Measurements from ENCODE around the gene DNM3. TPM values are rescaled to one million over a fixed set of nuclear protein-coding genes. Genes with fewer than 3 reads are reported as not detected.

The DNM3 gene
- total and polyA plus RNA-seq, 2 donors (not counting 3 experiments of a cell fraction or from before 2014, with no cell fraction given): 1.4 to 2.5 TPM

GRCh38 chr1:171800342-171800741, 41.0 kb upstream of the DNM3 start:
- Histone ChIP-seq H3K4me3 (replicated peaks in 1 of 3; ENCODE audit: insufficient read depth in 1 of 3, low read depth in 1 of 3, low read length in 3 of 3) (no peak overlapping the region), H3K27me3 (ENCODE audit: control insufficient read depth in 2 of 2, insufficient read depth in 2 of 2, low read length in 2 of 2) (no peaks in the 10 kb centered on the region), H3K36me3 (ENCODE audit: control insufficient read depth in 2 of 2, extremely low read depth in 1 of 2, insufficient read depth in 2 of 2, low read length in 2 of 2) (peaks cover 2 to 12% of the 10 kb centered on the region in 2 experiments), H3K27ac (ENCODE audit: insufficient read depth, low read depth, low read length) (no peak overlapping the region), H2AFZ (ENCODE audit: low read depth, low read length) (no peak overlapping the region), H3K9me1 (replicated peaks; ENCODE audit: control insufficient read depth, extremely low read depth, insufficient read depth, low read length) (no peaks in the 10 kb centered on the region), H3K4me2 (ENCODE audit: insufficient read depth, low read length) (no peak overlapping the region), H3K9me3 (replicated peaks; ENCODE audit: control insufficient read depth, insufficient read depth, low read length) (no peaks in the 10 kb centered on the region), H4K20me1 (replicated peaks; ENCODE audit: control insufficient read depth, extremely low read depth, insufficient read depth, low read length) (no peaks in the 10 kb centered on the region), H3K79me2 (ENCODE audit: control insufficient read depth, insufficient read depth, low read length) (no peaks in the 10 kb centered on the region), H3K4me1 (ENCODE audit: control insufficient read depth, extremely low read depth, insufficient read depth, low read length) (no peaks in the 10 kb centered on the region), H3K9ac (replicated peaks; ENCODE audit: extremely low read depth, insufficient read depth, low read length) (no peak overlapping the region)
- no TSS peak for BruUV-seq (replicated peaks)
- intact Hi-C loops (cut with micrococcal nuclease): loop anchor here (2.0 kb wide), 3 partner anchors 146 to 644 kb away; partner anchors contain the start of gene PIGC
- dilution Hi-C loops (cut with MboI; ENCODE audit: extremely low pct_ligation_motif_present, low sequenced_read_pairs): no loop called here
- no peak for TF ChIP-seq MYC (IDR thresholded peaks at IDR 0.05; ENCODE audit: low read depth, low read length)
- TF ChIP-seq EZH2 (IDR thresholded peaks at IDR 0.05; ENCODE audit: borderline replicate concordance, low read depth, low read length, severe bottlenecking): no peak
- no peak for TF ChIP-seq MAX (IDR thresholded peaks at IDR 0.05; ENCODE audit: insufficient read depth, insufficient read length)
- no peak for TF ChIP-seq GATA2 (IDR thresholded peaks at IDR 0.05; ENCODE audit: insufficient read depth, insufficient read length, low read depth, low read length)
- TF ChIP-seq FOS (IDR thresholded peaks at IDR 0.05; ENCODE audit: borderline replicate concordance, insufficient read depth, low read length): no peak
- TF ChIP-seq POLR2AphosphoS5 (IDR thresholded peaks at IDR 0.05; ENCODE audit: insufficient read depth, low read depth, low read length): no peak
- TF ChIP-seq POLR2A (IDR thresholded peaks at IDR 0.05; ENCODE audit: low read depth, low read length): no peak
- no peak for DNase-seq (ENCODE audit: low read depth, low spot score)
- ChIA-PET POLR2A (interaction anchor here (0.5 to 1.7 kb wide), 2 partner anchors 19 to 449 kb away, joined by 4 read pairs; partner anchors contain the start of gene METTL13), CTCF (interaction anchor here (0.6 to 8.6 kb wide), 22 partner anchors 9 to 1857 kb away, joined by 3 to 538 read pairs (median 6); partner anchors contain the start of genes DNM3, METTL13 and VAMP4)
- FAIRE-seq: no peak

- dilution Hi-C loops (cut with MboI; ENCODE audit: extremely low pct_ligation_motif_present, low sequenced_read_pairs): no loop called here
- H4K20me1 ChIP-seq (replicated peaks; ENCODE audit: control insufficient read depth, extremely low read depth, insufficient read depth, low read length): no peaks in the 10 kb centered on the region
- no peaks in the 10 kb centered on the region for H3K27me3 ChIP-seq (ENCODE audit: control insufficient read depth in 2 of 2, insufficient read depth in 2 of 2, low read length in 2 of 2)
- no peak for TF ChIP-seq POLR2AphosphoS5 (IDR thresholded peaks at IDR 0.05; ENCODE audit: insufficient read depth, low read depth, low read length)
- TF ChIP-seq CTCF (IDR thresholded peaks at IDR 0.05; ENCODE audit: extremely low read depth in 1 of 2, insufficient read depth in 1 of 2, low read depth in 1 of 2, low read length in 2 of 2): no peak
- TF ChIP-seq JUN (IDR thresholded peaks at IDR 0.05; ENCODE audit: borderline replicate concordance, insufficient read depth, insufficient read length, low read depth): no peak
- TF ChIP-seq MYC (IDR thresholded peaks at IDR 0.05; ENCODE audit: low read depth, low read length): no peak
- TF ChIP-seq GATA2 (IDR thresholded peaks at IDR 0.05; ENCODE audit: insufficient read depth, insufficient read length, low read depth, low read length): no peak
- POLR2A ChIA-PET: interaction anchor here (1.7 kb wide), 1 partner anchor 20 kb away, joined by 4 read pairs; the partner anchor contains the start of gene METTL13
- DNase-seq (ENCODE audit: low read depth, low spot score): no peak
- no peak overlapping the region for H3K9ac ChIP-seq (replicated peaks; ENCODE audit: extremely low read depth, insufficient read depth, low read length)
- peaks cover 0 to 9% of the 10 kb centered on the region in 2 experiments for H3K36me3 ChIP-seq (ENCODE audit: control insufficient read depth in 2 of 2, extremely low read depth in 1 of 2, insufficient read depth in 2 of 2, low read length in 2 of 2)
- no peaks in the 10 kb centered on the region for H3K9me1 ChIP-seq (replicated peaks; ENCODE audit: control insufficient read depth, extremely low read depth, insufficient read depth, low read length)
- no peak for FAIRE-seq
- H3K79me2 ChIP-seq (ENCODE audit: control insufficient read depth, insufficient read depth, low read length): no peaks in the 10 kb centered on the region
- H3K9me3 ChIP-seq (replicated peaks; ENCODE audit: control insufficient read depth, insufficient read depth, low read length): no peaks in the 10 kb centered on the region
- H3K4me2 ChIP-seq (ENCODE audit: insufficient read depth, low read length): no peak overlapping the region
- no peak overlapping the region for H2AFZ ChIP-seq (ENCODE audit: low read depth, low read length)
- no peaks in the 10 kb centered on the region for H3K4me1 ChIP-seq (ENCODE audit: control insufficient read depth, extremely low read depth, insufficient read depth, low read length)
- no peak overlapping the region for H3K27ac ChIP-seq (ENCODE audit: insufficient read depth, low read depth, low read length)
- no TSS peak for BruUV-seq (replicated peaks)
- H3K4me3 ChIP-seq (replicated peaks in 1 of 3; ENCODE audit: insufficient read depth in 1 of 3, low read depth in 1 of 3, low read length in 3 of 3): no peak overlapping the region
- CTCF ChIA-PET: interaction anchor here (0.7 to 8.6 kb wide), 22 partner anchors 10 to 637 kb away, joined by 3 to 538 read pairs (median 6); partner anchors contain the start of genes DNM3, METTL13 and VAMP4
- intact Hi-C loops (cut with micrococcal nuclease): loop anchor here (1.0 to 2.0 kb wide), 5 partner anchors 146 to 644 kb away; partner anchors contain the start of gene PIGC
Measured at GRCh38 chr1:171800851-171801250, 40.4 kb upstream of the DNM3 start.
